Lower leg skin (tissue), 3 donors: Measurements from ENCODE around the gene MBNL3.

ENCODE experiments used
- POLR2A ChIP-seq, 2 donors: fragments of 450-650 bp; IDR thresholded peaks; one replicate each; pipeline ENCODE4 v1.6.1; 2016 to 2017; ENCODE audit warnings: antibody characterized with exemption in 2 of 2, mild to moderate bottlenecking in 1 of 2, moderate library complexity in 1 of 2
- TF ChIP-seq, protein P1 (sequence below), 3 donors: fragments of 450-650 bp; IDR thresholded peaks; one replicate each; pipeline ENCODE4 v1.5.1; 2016; ENCODE audit warnings: antibody characterized with exemption in 3 of 3, mild to moderate bottlenecking in 3 of 3, moderate library complexity in 2 of 3

DNA sequence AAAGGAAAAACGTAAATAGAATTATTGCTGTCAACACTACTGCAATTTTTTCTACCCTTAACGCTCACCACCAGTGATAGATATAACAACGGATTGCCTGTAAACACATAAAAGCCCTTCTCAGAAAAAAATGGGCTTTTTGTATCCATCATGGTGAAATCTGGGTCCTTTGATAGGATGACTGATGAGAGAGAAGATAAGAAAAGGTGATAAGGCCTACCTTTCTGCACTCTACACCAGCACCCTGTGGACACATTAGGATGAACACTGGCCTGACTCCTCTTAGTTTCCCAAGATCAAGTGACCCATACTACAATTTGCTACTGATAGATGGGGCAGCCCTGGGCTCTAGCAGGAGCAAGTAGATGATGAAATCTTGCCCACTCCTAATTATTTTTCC is 157.3 kb downstream of the MBNL3 start:
- TF ChIP-seq, protein P1, sequence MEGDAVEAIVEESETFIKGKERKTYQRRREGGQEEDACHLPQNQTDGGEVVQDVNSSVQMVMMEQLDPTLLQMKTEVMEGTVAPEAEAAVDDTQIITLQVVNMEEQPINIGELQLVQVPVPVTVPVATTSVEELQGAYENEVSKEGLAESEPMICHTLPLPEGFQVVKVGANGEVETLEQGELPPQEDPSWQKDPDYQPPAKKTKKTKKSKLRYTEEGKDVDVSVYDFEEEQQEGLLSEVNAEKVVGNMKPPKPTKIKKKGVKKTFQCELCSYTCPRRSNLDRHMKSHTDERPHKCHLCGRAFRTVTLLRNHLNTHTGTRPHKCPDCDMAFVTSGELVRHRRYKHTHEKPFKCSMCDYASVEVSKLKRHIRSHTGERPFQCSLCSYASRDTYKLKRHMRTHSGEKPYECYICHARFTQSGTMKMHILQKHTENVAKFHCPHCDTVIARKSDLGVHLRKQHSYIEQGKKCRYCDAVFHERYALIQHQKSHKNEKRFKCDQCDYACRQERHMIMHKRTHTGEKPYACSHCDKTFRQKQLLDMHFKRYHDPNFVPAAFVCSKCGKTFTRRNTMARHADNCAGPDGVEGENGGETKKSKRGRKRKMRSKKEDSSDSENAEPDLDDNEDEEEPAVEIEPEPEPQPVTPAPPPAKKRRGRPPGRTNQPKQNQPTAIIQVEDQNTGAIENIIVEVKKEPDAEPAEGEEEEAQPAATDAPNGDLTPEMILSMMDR (IDR thresholded peaks at IDR 0.05): no peak
- TF ChIP-seq POLR2A (IDR thresholded peaks at IDR 0.05): no peak
